Peyer's patch (tissue), 4 donors: Measurements from ENCODE around the gene CDRT4.

Experiments used
- POLR2A ChIP-seq, 2 donors: fragments of 450-650 bp; IDR thresholded peaks; one replicate each; pipeline ENCODE4 v1.5.1; 2017; ENCODE audit warnings: antibody characterized with exemption in 2 of 2, mild to moderate bottlenecking in 2 of 2, moderate library complexity in 2 of 2
- TF ChIP-seq, protein P1 (sequence below), 6 experiments: fragments of 450-650 bp in 4 of 6; fragments of 200-600 bp in 2 of 6; sonication (generic) in 1 of 6; IDR thresholded peaks; one replicate each; pipeline ENCODE4 v1.5.1; 2017 to 2019; ENCODE audit warnings: antibody characterized with exemption in 6 of 6, mild to moderate bottlenecking in 3 of 6, moderate library complexity in 1 of 6

DNA sequence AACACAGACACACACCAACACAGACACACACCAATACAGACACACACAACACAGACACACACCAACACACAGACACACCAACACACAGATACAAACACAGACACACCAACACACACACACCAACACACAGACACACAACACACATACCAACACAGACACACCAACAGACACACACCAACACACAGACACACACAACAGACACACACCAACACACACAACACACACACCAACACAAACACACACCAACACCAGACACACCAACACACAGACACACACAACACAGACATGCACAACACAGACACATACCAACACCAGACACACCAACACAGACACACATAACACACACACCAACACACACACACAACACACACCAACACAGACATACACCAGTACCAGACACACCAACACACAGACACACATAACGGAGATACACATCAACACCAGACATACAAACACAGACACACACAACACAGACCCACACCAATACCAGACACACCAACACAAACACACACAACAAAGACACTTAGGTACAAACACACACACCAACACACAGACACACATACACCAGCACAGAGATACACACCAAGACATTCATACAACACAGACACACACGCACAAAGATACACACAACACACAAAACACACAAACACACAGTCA is 2.2 kb downstream of the CDRT4 start:
- TF ChIP-seq, protein P1, sequence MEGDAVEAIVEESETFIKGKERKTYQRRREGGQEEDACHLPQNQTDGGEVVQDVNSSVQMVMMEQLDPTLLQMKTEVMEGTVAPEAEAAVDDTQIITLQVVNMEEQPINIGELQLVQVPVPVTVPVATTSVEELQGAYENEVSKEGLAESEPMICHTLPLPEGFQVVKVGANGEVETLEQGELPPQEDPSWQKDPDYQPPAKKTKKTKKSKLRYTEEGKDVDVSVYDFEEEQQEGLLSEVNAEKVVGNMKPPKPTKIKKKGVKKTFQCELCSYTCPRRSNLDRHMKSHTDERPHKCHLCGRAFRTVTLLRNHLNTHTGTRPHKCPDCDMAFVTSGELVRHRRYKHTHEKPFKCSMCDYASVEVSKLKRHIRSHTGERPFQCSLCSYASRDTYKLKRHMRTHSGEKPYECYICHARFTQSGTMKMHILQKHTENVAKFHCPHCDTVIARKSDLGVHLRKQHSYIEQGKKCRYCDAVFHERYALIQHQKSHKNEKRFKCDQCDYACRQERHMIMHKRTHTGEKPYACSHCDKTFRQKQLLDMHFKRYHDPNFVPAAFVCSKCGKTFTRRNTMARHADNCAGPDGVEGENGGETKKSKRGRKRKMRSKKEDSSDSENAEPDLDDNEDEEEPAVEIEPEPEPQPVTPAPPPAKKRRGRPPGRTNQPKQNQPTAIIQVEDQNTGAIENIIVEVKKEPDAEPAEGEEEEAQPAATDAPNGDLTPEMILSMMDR (IDR thresholded peaks at IDR 0.05) = no peak
- no peak for TF ChIP-seq POLR2A (IDR thresholded peaks at IDR 0.05)
